Activated CD4-positive, alpha-beta T cell treated with anti-CD3 and anti-CD28 coated beads, Interleukin-2, amount 50 U/mL, for 48 hours (primary cell): ENCODE data around the gene CCDC150.
"Not testable (repeated sequence)": the region's sequence is repeated elsewhere in the genome, so short reads cannot be mapped to it uniquely, and the experiment has no call there.

Source experiments
- DNase-seq, 2 experiments: peaks; one replicate each; pipeline ENCODE4 v3.0.0-alpha.2; 2020

Gene CCDC150

GRCh38 chr2:196639180-196640030 is at the start of gene CCDC150:
Gene CCDC150 (plus strand): TSS chr2:196639715. CDS start chr2:196639767, 52 bp downstream.
- DNase-seq = peak; percentile 92 to 95

- DNase-seq = no peak
Measured at GRCh38 chr2:196590286-196590685, 49.2 kb upstream of the CCDC150 start.

GRCh38 chr2:196591004-196591403 is 48.5 kb upstream of the CCDC150 start:
- no peak for DNase-seq

GRCh38 chr2:196591621-196592022 is 47.9 kb upstream of the CCDC150 start:
- DNase-seq = no peak

GRCh38 chr2:196592331-196592910 is 47.1 kb upstream of the CCDC150 start:
- peak; percentile 8 to 10 for DNase-seq

- DNase-seq = peak; percentile 25 to 31
Measured at GRCh38 chr2:196592911-196593881, 46.3 kb upstream of the CCDC150 start, which contains the start of gene HECW2. Gene HECW2 (minus strand): TSS chr2:196593554.

- DNase-seq = no peak
Measured at GRCh38 chr2:196594158-196594557, 45.4 kb upstream of the CCDC150 start.

- no peak for DNase-seq
Measured at GRCh38 chr2:196597531-196597930, 42.0 kb upstream of the CCDC150 start.

GRCh38 chr2:196598412-196598811 is 41.1 kb upstream of the CCDC150 start:
- no peak for DNase-seq

- DNase-seq = no peak
Measured at GRCh38 chr2:196598846-196599245, 40.7 kb upstream of the CCDC150 start.

GRCh38 chr2:196601430-196602306 is 37.8 kb upstream of the CCDC150 start:
- no peak for DNase-seq

- DNase-seq = no peak
Measured at GRCh38 chr2:196604196-196604595, 35.3 kb upstream of the CCDC150 start.

GRCh38 chr2:196606516-196606915 is 33.0 kb upstream of the CCDC150 start:
- DNase-seq = no peak

GRCh38 chr2:196607073-196607472 is 32.4 kb upstream of the CCDC150 start:
- no peak for DNase-seq

GRCh38 chr2:196607896-196608295 is 31.6 kb upstream of the CCDC150 start:
- not testable (repeated sequence) for DNase-seq

GRCh38 chr2:196609806-196610205 is 29.7 kb upstream of the CCDC150 start:
- DNase-seq = no peak

GRCh38 chr2:196610796-196611195 is 28.7 kb upstream of the CCDC150 start:
- no peak for DNase-seq

- no peak for DNase-seq
Measured at GRCh38 chr2:196613302-196613701, 26.2 kb upstream of the CCDC150 start.

- no peak for DNase-seq
Measured at GRCh38 chr2:196617430-196617829, 22.1 kb upstream of the CCDC150 start.

GRCh38 chr2:196618661-196619060 is 20.9 kb upstream of the CCDC150 start:
- no peak for DNase-seq

GRCh38 chr2:196630531-196630930 is 9.0 kb upstream of the CCDC150 start:
- DNase-seq = no peak

- no peak for DNase-seq
Measured at GRCh38 chr2:196635156-196635555, 4.4 kb upstream of the CCDC150 start.
